GM12878 (cell line): ENCODE results near the gene HYAL1. TPM values are rescaled to one million over a fixed set of nuclear protein-coding genes. Genes with fewer than 3 reads are reported as not detected.

Experiments used
- ATAC-seq: fragments of 200-7000 bp; cut with Tn5 transposase; 3 replicates; pipeline ENCODE4 v1.9.1; 2020; ENCODE audit warnings: mild to moderate bottlenecking, moderate library complexity
- BruUV-seq: library from RNA; stranded (reverse); fragments of 400-500 nt; replicated peaks from 2 replicates; lab custom pipeline; 2021; lab: Mats Ljungman, UMichigan
- CTCF ChIA-PET: fragments of 300-600 bp; sonication (Branson Sonifier 250); formaldehyde crosslinking; extraction: SDS; loops from one replicate; lab custom pipeline; 2021; ENCODE audit warnings: inconsistent platforms; lab: Yijun Ruan, JAX
- POLR2A ChIA-PET: fragments of 350-600 bp; formaldehyde crosslinking; extraction: SDS; loops from one replicate; lab custom pipeline; 2021; ENCODE audit warnings: inconsistent platforms; lab: Charles Lee
- RAD21 ChIA-PET: fragments of 300-600 bp; sonication (Branson Sonifier 250); formaldehyde crosslinking; loops from one replicate; lab custom pipeline; 2023; ENCODE audit warnings: antibody characterized with exemption; ENCODE audit not compliant: unreplicated experiment; lab: Charles Lee
- SMC1A ChIA-PET: fragments of 300-600 bp; sonication (Branson Sonifier 250); formaldehyde crosslinking; loops from one replicate; lab custom pipeline; 2023; ENCODE audit not compliant: unreplicated experiment, uncharacterized antibody; lab: Charles Lee
- DNase-seq: peaks from one replicate; pipeline ENCODE4 v3.0.0-alpha.2; 2011; ENCODE audit warnings: low read depth, low spot score
- FAIRE-seq: peaks from 3 replicates; lab custom pipeline; 2011; peaks lifted over from hg19 to GRCh38; lab: Jason Lieb, UNC
- H2AFZ ChIP-seq: 2 replicates; pipeline ENCODE4 v1.6.0; 2011; ENCODE audit warnings: low read depth, low read length, control low read depth; ENCODE audit not compliant: control insufficient read depth
- H3K27ac ChIP-seq: 2 replicates; pipeline ENCODE4 v1.5.1; 2011; ENCODE audit warnings: control low read depth; ENCODE audit not compliant: control insufficient read depth, insufficient read depth
- H3K27me3 ChIP-seq, 2 experiments: replicated peaks in 1 of 2; 2 replicates each; pipeline versions ENCODE4 v1.6.0 to v1.6.1; 2011; ENCODE audit warnings: low read length in 1 of 2; ENCODE audit not compliant: control insufficient read depth in 2 of 2, insufficient read depth in 2 of 2
- H3K36me3 ChIP-seq, 2 experiments: 2 replicates each; pipeline ENCODE4 v1.5.1; 2011; ENCODE audit warnings: low read length in 1 of 2; ENCODE audit not compliant: control insufficient read depth in 2 of 2, insufficient read depth in 2 of 2
- H3K4me1 ChIP-seq: 2 replicates; pipeline ENCODE4 v1.6.1; 2011; ENCODE audit warnings: mild to moderate bottlenecking, low read length, moderate library complexity, mixed read lengths; ENCODE audit not compliant: control insufficient read depth, insufficient read depth
- H3K4me2 ChIP-seq: 2 replicates; pipeline ENCODE4 v1.6.0; 2011; ENCODE audit warnings: control low read depth; ENCODE audit not compliant: control insufficient read depth, insufficient read depth
- H3K4me3 ChIP-seq: fragments of 200-600 bp; sonication (generic); 2 replicates; pipeline ENCODE4 v1.5.1; 2016
- H3K79me2 ChIP-seq: 2 replicates; pipeline ENCODE4 v1.6.0; 2011; ENCODE audit warnings: low read length; ENCODE audit not compliant: control insufficient read depth, insufficient read depth
- H3K9ac ChIP-seq: 2 replicates; pipeline ENCODE4 v1.8.0; 2011; ENCODE audit warnings: low read length, control low read depth, mixed read lengths; ENCODE audit not compliant: control insufficient read depth, insufficient read depth
- H3K9me3 ChIP-seq: replicated peaks from 3 replicates; pipeline ENCODE4 v1.5.1; 2011; ENCODE audit warnings: mild to moderate bottlenecking, low read length; ENCODE audit not compliant: control insufficient read depth, insufficient read depth
- H4K20me1 ChIP-seq: 2 replicates; pipeline ENCODE4 v1.6.0; 2011; ENCODE audit not compliant: control insufficient read depth, insufficient read depth
- IKZF1 ChIP-seq: fragments of 450-650 bp; conservative IDR thresholded peaks from 2 replicates; pipeline ENCODE4 v1.6.1; 2017; ENCODE audit warnings: antibody characterized with exemption, mild to moderate bottlenecking
- NBN ChIP-seq: fragments of 450-650 bp; IDR thresholded peaks from 2 replicates; pipeline ENCODE4 v1.6.1; 2016
- PML ChIP-seq: IDR thresholded peaks from 2 replicates; pipeline ENCODE4 v1.6.1; 2012; ENCODE audit warnings: low read length, inconsistent platforms
- RAD51 ChIP-seq: fragments of 450-650 bp; IDR thresholded peaks from 2 replicates; pipeline ENCODE4 v1.6.1; 2016; ENCODE audit warnings: moderate library complexity, mild to moderate bottlenecking, inconsistent platforms
- ZZZ3 ChIP-seq: IDR thresholded peaks from 2 replicates; pipeline ENCODE4 v1.6.1; 2011; ENCODE audit warnings: low read depth; ENCODE audit not compliant: control insufficient read depth, insufficient read length
- WGBS: methylation state at CpG from one replicate; pipeline ENCODE4 v1.1.6; 2016; ENCODE audit warnings: low lambda C conversion rate; ENCODE audit not compliant: insufficient replicate concordance, insufficient coverage; ENCODE audit errors: missing lambda C conversion rate; 5-methylcytosine and 5-hydroxymethylcytosine counted together
- in situ Hi-C: fragments of 300-500 bp; cut with MboI; formaldehyde crosslinking; loops from 9 replicates; pipeline ENCODE4 v1.14.3; 2018; ENCODE audit warnings: mixed read lengths
- intact Hi-C: fragments of 100-400 bp; cut with micrococcal nuclease; formaldehyde crosslinking; loops from one replicate; pipeline ENCODE4 v1.14.2; 2022; ENCODE audit not compliant: unreplicated experiment
- polyA plus RNA-seq, 11 experiments: library from polyadenylated mRNA; depleted of rRNA in 4 of 11; unstranded in 6 of 11; stranded (reverse) in 5 of 11; fragments of >200 nt; fragmentation: Nextera tagmentation in 4 of 11; fragmentation: Illumina TruSeq in 1 of 11; extraction: Ambion mirVana in 4 of 11; extraction: Trizol in 1 of 11; gene quantifications; 1 replicate in 1 of 11; 2 replicates in 10 of 11; pipeline versions ENCODE4 v1.2.1 to v1.2.3, GENCODE V29; 2011 to 2016; ENCODE audit warnings: inconsistent platforms in 2 of 11, missing spikeins in 2 of 11, low read depth in 1 of 11
- total RNA-seq, 4 experiments: library from RNA; depleted of rRNA in 3 of 4; stranded (reverse); fragments of >200 nt in 3 of 4; fragmentation: Illumina TruSeq in 1 of 4; extraction: Trizol in 1 of 4; gene quantifications; 2 replicates each; pipeline versions ENCODE4 v1.2.1 to v1.2.3, GENCODE V29; 2013 to 2021
- TF ChIP-seq, protein P1 (sequence below): fragments of 450-650 bp; IDR thresholded peaks from 2 replicates; pipeline ENCODE4 v1.6.1; 2014; ENCODE audit warnings: mild to moderate bottlenecking

HYAL1 gene
- total and polyA plus RNA-seq, 10 of the 15 experiments (the other 5 are each of a cell fraction or from before 2014, with no cell fraction given), result 0.04 to 0.55 (median 0.18) TPM; not detected in 2

DNA sequence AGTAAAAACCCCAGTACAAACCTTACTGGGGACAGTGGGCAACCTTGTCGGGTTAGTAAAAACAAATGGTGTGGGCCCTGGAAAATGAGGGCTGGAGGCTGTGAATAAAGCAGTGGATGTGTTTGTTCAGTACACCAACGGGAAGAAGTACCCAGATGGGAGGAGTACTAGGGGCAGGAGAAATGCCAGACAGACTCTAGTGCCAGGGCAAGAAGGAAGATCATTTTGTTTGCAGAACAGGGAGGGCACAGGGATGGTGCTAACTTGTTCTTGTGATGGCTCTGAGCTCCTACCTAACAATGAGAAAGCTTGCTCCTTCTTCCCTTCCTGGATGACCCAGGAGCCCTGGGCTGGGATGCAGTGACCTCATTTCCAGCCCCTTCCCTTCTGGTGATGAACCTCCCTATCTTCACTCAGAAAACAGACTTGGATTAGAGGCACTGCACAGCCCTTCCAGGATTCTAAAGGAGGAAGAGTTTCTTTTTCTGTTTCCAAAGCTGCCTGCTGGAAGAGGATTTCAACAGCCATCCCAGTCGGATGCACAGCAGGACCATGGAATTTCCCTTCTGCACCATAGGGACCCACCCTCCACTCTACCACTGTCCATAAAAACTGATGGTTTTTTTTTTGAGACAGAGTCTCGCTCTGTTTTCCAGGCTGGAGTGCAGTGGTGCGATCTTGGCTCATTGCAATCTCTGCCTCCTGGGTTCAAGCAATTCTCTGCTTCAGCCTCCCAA lies 31.1 kb upstream of the HYAL1 start:
- Histone ChIP-seq H3K79me2 (peaks cover 64% of the 10 kb centered on the region), H3K36me3 (peaks cover 16 to 25% of the 10 kb centered on the region in 2 experiments), H2AFZ (no peak overlapping the region), H4K20me1 (no peaks in the 10 kb centered on the region; the same call in 1 of the 2 replicates), H3K27me3 (no peaks in the 10 kb centered on the region), H3K4me3 (peak overlapping the region; percentile 28; the same call in 1 of the 2 replicates), H3K9ac (peak overlapping the region; percentile 15; the same call in 1 of the 2 replicates), H3K9me3 (no peaks in the 10 kb centered on the region), H3K27ac (no peak overlapping the region; the same call in 1 of the 2 replicates), H3K4me1 (peaks cover 10% of the 10 kb centered on the region; the same call in 1 of the 2 replicates)
- FAIRE-seq (no peak), ATAC-seq (no peak)
- intact Hi-C loops (loop anchor here (5.0 kb wide), 2 partner anchors 37 to 97 kb away; partner anchors contain the start of genes GNAI2, HYAL3 and NAA80), in situ Hi-C loops (loop anchor here (10.0 kb wide), 1 partner anchor 1060 kb away; the partner anchor contains the start of gene RBM15B)
- 54% methylated on average over 5 of the region's 5 CpGs for WGBS
- CTCF ChIA-PET, result interaction anchor here (1.5 to 10.5 kb wide), 2 partner anchors 12 to 36 kb away, joined by 5 to 72 read pairs; partner anchors contain the start of genes HYAL2, HYAL3 and NAA80
- RAD21 ChIA-PET, result interaction anchor here (0.5 kb wide), 1 partner anchor 135 kb away, joined by 3 read pairs; no protein-coding TSS in a partner anchor
- POLR2A ChIA-PET, result interaction anchor here (0.5 to 1.7 kb wide), 4 partner anchors 12 to 375 kb away, joined by 3 to 6 read pairs (median 4); partner anchors contain the start of gene HYAL2
- TF ChIP-seq ZZZ3, result no peak
- TF ChIP-seq NBN, result no peak
- TF ChIP-seq PML, result no peak
- TF ChIP-seq, protein P1, sequence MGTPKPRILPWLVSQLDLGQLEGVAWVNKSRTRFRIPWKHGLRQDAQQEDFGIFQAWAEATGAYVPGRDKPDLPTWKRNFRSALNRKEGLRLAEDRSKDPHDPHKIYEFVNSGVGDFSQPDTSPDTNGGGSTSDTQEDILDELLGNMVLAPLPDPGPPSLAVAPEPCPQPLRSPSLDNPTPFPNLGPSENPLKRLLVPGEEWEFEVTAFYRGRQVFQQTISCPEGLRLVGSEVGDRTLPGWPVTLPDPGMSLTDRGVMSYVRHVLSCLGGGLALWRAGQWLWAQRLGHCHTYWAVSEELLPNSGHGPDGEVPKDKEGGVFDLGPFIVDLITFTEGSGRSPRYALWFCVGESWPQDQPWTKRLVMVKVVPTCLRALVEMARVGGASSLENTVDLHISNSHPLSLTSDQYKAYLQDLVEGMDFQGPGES, result no peak
- no peak for TF ChIP-seq IKZF1
- no peak for TF ChIP-seq RAD51
- TF ChIP-seq, all 136 proteins: peak for 0
- DNase-seq, result no peak
- no TSS peak for BruUV-seq
- SMC1A ChIA-PET, result interaction anchor here (1.5 kb wide), 1 partner anchor 13 kb away, joined by 3 read pairs; no protein-coding TSS in a partner anchor
- peak overlapping the region; percentile 77 for H3K4me2 ChIP-seq
